ENCODE data around the gene PRDM11.

GRCh38 chr11:45159781-45160365 is 13.4 kb downstream of the PRDM11 start:
- no peak for TF ChIP-seq FOXK1 (CRISPR knock-in tag; IDR thresholded peaks at IDR 0.05)
- TF ChIP-seq CTCF (IDR thresholded peaks at IDR 0.05): no peak
- no peak for TF ChIP-seq ZBTB21 (CRISPR knock-in tag; IDR thresholded peaks at IDR 0.05; ENCODE audit: borderline replicate concordance)
- TF ChIP-seq GTF2I (CRISPR knock-in tag; conservative IDR thresholded peaks at IDR 0.05): no peak
- no peak for TF ChIP-seq ZNF138 (CRISPR knock-in tag; conservative IDR thresholded peaks at IDR 0.05)
- TF ChIP-seq RELA (CRISPR knock-in tag; IDR thresholded peaks at IDR 0.05; ENCODE audit: borderline replicate concordance): no peak
- no peak for TF ChIP-seq KAT7 (CRISPR knock-in tag; IDR thresholded peaks at IDR 0.05; ENCODE audit: borderline replicate concordance)
- TF ChIP-seq NR2C2 (CRISPR knock-in tag; IDR thresholded peaks at IDR 0.05): no peak
- no peak for TF ChIP-seq ATF2 (CRISPR knock-in tag; IDR thresholded peaks at IDR 0.05; ENCODE audit: borderline replicate concordance, low read depth)
- TF ChIP-seq FOXJ3 (CRISPR knock-in tag; IDR thresholded peaks at IDR 0.05; ENCODE audit: borderline replicate concordance): no peak
- TF ChIP-seq TP53 (CRISPR knock-in tag; IDR thresholded peaks at IDR 0.05): no peak
- no peak for TF ChIP-seq USF2 (CRISPR knock-in tag; IDR thresholded peaks at IDR 0.05)
